GM19468 (cell line): ENCODE measurements around the gene LMNTD2.
"Not testable (repeated sequence)": the region's sequence is repeated elsewhere in the genome, so short reads cannot be mapped to it uniquely, and the experiment has no call there.

Source experiments
- ATAC-seq: cut with Tn5 transposase; IDR thresholded peaks from one replicate; pipeline ENCODE4 v1.9.1; 2021; ENCODE audit warnings: mild to moderate bottlenecking, moderate library complexity, moderate number of reproducible peaks; ENCODE audit not compliant: unreplicated experiment; ENCODE audit errors: extremely low read depth

LMNTD2 gene

GRCh38 chr11:516918-517685, 43.4 kb downstream of the LMNTD2 start:
- not testable (repeated sequence) for ATAC-seq

DNA sequence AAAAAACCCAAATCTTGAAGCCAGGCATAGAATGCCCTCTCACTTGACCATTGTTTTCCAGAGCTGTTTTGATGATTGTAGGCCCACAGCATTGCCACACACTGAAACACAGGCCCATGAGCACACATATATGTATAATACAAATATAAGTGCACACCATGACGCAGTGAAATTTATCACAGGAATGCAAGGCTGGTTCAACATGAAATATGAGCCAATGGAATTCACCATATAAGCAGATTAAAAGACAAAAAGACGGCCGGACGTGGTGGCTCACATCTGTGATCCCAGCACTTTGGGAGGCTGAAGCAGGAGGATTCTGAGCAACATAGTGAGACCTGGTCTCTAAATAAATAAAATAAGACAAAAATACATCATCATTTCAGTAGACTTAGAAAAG, 44.1 kb downstream of the LMNTD2 start:
- no peak for ATAC-seq

- no peak for ATAC-seq
Observed at GRCh38 chr11:515131-515530, 45.4 kb downstream of the LMNTD2 start.

DNA sequence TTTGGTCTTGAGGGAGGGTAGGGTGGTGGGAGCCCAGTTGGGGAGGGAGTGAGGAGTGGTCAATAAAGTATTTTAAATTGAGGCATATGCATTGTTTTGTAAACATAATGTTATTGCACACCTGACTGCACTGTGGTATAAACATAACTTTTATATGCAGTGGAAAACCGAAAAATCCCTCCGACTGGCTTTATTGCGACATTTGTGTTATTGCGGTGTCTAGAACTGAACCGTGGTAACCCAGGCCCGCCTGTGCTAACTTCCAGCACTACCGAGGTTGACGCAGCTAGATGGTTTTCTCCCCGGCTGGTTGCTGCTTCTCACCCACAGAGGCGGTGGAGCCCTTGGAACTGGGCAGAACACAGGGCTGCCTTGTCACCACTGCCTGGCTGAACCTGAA, 45.9 kb downstream of the LMNTD2 start:
- ATAC-seq = no peak

DNA sequence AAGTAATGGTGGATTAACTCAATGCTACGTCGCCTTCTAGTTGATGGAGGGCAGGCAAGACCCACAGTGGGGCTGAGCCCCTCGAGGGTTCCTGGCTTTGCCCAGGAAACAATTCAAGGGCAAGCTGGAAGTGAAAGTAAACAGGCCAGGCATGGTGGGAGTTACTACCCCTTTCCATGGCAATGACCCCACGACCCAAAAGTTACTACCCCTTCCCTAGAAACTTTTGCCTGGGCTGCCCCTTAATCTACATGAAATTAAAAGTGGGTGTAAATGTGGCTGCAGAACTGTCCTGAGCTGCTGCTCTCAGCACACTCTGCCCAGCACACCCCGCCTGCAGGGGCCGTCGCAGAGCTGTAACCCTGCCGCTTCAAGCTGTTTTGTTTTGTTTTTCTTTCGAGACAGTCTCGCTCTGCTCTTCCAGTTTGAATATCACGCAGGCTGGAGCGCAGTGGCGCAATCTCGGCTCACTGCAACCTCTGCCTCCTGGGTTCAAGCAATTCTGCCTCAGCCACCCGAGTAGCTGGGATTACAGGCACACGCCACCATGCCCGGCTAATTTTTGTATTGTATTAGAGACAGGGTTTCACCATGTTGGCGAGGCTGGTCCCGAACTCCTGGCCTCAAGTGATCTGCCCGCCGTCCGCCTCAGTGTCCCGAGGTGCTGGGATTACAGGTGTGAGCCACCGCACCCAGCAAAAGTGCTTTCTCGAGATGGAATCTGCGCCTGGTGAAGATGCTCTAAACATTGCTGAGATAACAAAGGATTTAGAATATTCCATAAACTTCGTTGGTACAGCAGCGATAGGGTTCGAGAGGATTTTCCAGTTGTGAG, 47.6 kb downstream of the LMNTD2 start:
- ATAC-seq = no peak

DNA sequence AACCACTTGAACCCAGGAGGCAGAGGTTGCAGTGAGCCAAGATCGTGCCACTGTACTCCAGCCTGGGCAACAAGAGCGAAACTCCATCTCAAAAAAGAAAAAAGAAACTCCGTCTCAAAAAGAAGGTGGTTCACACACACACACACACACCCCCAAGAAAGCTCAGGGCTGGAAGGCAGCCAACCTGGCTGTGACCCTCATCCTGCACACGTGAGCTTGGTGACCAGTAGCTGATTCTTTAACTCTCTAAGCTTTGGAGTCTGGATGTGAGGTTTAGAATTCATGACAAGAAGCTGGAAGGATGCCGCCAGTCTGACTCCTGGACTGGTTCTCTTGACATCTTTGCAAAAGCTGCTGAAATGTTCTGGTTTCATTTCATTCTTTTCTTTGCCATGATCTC, 51.6 kb downstream of the LMNTD2 start:
- ATAC-seq = no peak

- no peak for ATAC-seq
Observed at GRCh38 chr11:507727-508515, 52.6 kb downstream of the LMNTD2 start.

GRCh38 chr11:506995-507726, 53.4 kb downstream of the LMNTD2 start, which contains the start of gene RNH1:
TSS of gene RNH1 (minus strand) at chr11:507242. CDS start at chr11:502162, 5,080 bp downstream.
- ATAC-seq = no peak

- peak; percentile 51 for ATAC-seq
Observed at GRCh38 chr11:506238-506994, 54.1 kb downstream of the LMNTD2 start.

DNA sequence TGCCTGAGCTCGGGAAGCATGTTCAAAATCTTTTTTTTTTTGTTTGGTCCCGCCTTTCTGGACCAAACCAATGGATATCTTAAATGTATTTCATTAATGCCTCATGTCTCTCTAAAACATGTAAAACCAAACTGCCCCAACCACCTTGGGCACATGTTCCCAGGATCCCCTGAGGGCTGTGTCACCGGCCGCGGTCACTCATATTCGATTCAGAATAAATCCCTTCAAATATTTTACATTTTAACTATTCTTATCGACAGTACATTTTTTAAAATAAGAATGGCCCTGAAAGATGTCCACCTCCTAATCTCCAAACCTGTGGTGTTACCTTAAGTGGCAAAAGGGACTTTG, 55.6 kb downstream of the LMNTD2 start:
- ATAC-seq = no peak
